Activated effector memory CD4-positive, alpha-beta T cell treated with Interleukin-2 at 50 U/mL for 16 hours (primary cell): ENCODE results near the gene SULT1C2.
"Not testable (repeated sequence)": the region's sequence is repeated elsewhere in the genome, so short reads cannot be mapped to it uniquely, and the experiment has no call there.

Experiments used
- DNase-seq: peaks from one replicate; pipeline ENCODE4 v3.0.0-alpha.2; 2020

The SULT1C2 gene

DNA sequence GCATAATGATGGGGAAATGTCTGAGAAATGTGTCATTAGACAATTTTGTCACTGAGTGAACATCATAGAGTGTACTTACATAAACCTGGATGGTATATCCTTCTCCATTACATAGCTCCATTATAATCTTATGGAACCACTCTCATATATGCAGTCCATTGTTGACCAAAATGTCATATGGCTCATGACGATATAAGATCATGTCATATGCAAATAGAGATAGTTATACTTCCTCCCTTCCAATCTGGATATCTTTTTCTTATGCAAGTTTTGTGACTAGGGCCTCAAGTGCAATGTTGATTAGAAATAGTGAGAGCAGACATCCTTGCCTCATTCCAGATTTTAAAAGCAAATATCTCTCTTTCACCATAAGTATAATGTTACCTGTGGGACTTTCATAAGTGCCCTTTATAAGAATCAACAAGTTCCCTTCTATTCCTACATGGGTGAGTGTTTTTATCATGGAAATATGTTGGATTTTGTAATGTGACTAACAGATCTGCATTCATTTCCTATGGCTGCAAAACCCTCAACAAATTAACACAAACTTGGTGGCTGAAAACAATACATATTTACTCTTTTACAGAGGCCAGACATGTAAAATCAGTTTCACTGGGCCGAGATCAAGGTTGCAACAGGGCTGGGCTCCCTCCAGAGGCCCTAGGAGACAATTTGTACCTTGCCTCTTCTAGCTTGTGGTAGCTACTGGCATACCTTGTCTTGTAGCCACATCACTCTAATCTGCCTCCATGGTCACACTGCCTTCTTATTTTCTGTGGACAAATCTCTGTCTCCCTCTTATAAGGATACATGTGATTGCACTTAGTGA is 67.4 kb downstream of the SULT1C2 start:
- no peak for DNase-seq

DNA sequence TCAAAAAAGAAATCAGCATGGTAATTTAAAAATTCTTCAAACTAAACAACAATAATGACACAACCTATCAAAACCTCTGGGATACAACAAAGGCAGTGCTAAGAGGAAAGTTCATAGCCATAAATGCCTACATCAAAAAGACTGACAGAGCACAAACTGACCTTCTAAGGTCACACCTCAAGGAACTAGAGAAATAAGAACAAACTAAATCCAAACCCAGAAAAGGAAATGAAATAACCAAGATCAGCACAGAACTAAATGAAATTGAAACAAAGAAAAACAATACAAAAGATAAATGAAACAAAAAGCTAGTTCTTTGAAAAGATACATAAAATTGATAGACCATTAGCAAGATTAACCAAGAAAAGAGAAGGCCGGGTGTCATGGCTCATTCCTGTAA is 70.6 kb downstream of the SULT1C2 start:
- DNase-seq = not testable (repeated sequence)
